ENCODE data around the gene CCDC9B.

DNA sequence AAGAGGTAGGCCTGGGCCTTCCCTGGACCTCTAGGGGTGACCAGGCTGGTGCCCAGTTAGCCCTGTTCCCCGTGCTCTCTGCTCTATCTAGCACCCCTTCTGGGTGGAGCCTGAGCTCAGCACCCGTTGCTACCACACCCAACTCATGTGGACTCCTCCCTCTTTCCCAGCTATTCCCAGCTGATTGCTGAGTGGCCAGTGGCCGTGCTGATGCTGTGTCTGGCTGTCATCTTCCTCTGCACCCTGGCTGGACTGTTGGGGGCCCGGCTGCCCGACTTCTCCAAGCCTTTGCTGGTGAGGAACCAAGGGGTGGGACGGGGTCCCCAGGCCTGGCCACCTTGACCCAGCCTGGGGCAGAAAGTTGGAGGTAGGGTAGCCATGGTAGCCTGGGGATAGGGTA lies 23.5 kb upstream of the CCDC9B start:
- TF ChIP-seq, protein P1, sequence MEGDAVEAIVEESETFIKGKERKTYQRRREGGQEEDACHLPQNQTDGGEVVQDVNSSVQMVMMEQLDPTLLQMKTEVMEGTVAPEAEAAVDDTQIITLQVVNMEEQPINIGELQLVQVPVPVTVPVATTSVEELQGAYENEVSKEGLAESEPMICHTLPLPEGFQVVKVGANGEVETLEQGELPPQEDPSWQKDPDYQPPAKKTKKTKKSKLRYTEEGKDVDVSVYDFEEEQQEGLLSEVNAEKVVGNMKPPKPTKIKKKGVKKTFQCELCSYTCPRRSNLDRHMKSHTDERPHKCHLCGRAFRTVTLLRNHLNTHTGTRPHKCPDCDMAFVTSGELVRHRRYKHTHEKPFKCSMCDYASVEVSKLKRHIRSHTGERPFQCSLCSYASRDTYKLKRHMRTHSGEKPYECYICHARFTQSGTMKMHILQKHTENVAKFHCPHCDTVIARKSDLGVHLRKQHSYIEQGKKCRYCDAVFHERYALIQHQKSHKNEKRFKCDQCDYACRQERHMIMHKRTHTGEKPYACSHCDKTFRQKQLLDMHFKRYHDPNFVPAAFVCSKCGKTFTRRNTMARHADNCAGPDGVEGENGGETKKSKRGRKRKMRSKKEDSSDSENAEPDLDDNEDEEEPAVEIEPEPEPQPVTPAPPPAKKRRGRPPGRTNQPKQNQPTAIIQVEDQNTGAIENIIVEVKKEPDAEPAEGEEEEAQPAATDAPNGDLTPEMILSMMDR (IDR thresholded peaks at IDR 0.05), result no peak
- no peak for TF ChIP-seq ZFX (IDR thresholded peaks at IDR 0.05; ENCODE audit: borderline replicate concordance)

Measured in 22Rv1 (cell line).